ENCODE results near the gene GGA2. TPM values are rescaled to one million over a fixed set of nuclear protein-coding genes. Genes with fewer than 3 reads are reported as not detected.

Gene GGA2
- total RNA-seq, 3 donors from 2014 or later (not counting 1 experiment from before 2014, with no cell fraction given), result 129 to 134 (median 131) TPM

DNA sequence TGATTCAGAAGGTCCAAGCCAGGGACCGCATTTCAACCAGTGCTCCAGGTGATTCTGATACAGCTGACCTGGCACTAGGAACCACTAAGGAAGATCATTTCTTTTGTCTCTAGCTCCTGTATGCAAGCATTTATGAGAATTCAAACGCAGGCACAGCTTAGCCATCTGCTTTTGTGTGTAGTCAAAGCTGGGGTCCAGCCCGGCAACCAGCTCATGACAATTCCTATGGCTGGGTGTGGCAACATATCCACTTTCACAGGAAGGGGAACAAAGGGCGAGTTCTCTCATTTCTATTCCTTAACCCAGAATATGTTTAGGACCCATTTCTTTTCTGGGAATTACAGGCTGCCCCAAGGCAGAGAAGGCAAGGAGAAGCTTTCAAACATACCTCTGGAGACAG lies 30.0 kb downstream of the GGA2 start:
- no peak overlapping the region for H3K4me3 Mint-ChIP-seq
- Histone ChIP-seq H3K27ac (ENCODE audit: low read length) (no peak overlapping the region), H3K4me1 (ENCODE audit: control insufficient read depth, insufficient read depth, low read length) (no peaks in the 10 kb centered on the region), H3K4me3 (ENCODE audit: low read length) (no peak overlapping the region), H3K9me3 (ENCODE audit: control insufficient read depth, insufficient read depth, low read length) (no peaks in the 10 kb centered on the region), H3K36me3 (ENCODE audit: control insufficient read depth, insufficient read depth, low read length) (peaks cover 79% of the 10 kb centered on the region), H3K27me3 (ENCODE audit: control insufficient read depth, insufficient read depth, low read length) (no peaks in the 10 kb centered on the region)
- no peaks in the 10 kb centered on the region for H3K9me3 Mint-ChIP-seq
- no peaks in the 10 kb centered on the region for H3K27me3 Mint-ChIP-seq (ENCODE audit: low read depth in 2 of 2)
- no peak overlapping the region for H3K27ac Mint-ChIP-seq
- 96% methylated on average over 4 of the region's 4 CpGs for WGBS (ENCODE audit: insufficient coverage)
- H3K4me1 Mint-ChIP-seq, result peaks cover 0 to 5% of the 10 kb centered on the region in 2 donors
- intact Hi-C loops (cut with micrococcal nuclease), result no loop called here
- H3K36me3 Mint-ChIP-seq, result peaks cover 7% of the 10 kb centered on the region
- TF ChIP-seq, protein P1, sequence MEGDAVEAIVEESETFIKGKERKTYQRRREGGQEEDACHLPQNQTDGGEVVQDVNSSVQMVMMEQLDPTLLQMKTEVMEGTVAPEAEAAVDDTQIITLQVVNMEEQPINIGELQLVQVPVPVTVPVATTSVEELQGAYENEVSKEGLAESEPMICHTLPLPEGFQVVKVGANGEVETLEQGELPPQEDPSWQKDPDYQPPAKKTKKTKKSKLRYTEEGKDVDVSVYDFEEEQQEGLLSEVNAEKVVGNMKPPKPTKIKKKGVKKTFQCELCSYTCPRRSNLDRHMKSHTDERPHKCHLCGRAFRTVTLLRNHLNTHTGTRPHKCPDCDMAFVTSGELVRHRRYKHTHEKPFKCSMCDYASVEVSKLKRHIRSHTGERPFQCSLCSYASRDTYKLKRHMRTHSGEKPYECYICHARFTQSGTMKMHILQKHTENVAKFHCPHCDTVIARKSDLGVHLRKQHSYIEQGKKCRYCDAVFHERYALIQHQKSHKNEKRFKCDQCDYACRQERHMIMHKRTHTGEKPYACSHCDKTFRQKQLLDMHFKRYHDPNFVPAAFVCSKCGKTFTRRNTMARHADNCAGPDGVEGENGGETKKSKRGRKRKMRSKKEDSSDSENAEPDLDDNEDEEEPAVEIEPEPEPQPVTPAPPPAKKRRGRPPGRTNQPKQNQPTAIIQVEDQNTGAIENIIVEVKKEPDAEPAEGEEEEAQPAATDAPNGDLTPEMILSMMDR (IDR thresholded peaks at IDR 0.05), result no peak
- DNase-seq (no peak), ATAC-seq (no peak)

GRCh38 chr16:23479138-23479537 lies 31.2 kb downstream of the GGA2 start:
- H3K36me3 ChIP-seq (ENCODE audit: control insufficient read depth, insufficient read depth, low read length), result peaks cover 73% of the 10 kb centered on the region
- no peak overlapping the region for H3K4me3 ChIP-seq (ENCODE audit: low read length)
- H3K4me1 Mint-ChIP-seq, result peaks cover 0 to 5% of the 10 kb centered on the region in 2 donors
- H3K4me1 ChIP-seq (ENCODE audit: control insufficient read depth, insufficient read depth, low read length), result no peaks in the 10 kb centered on the region
- WGBS (ENCODE audit: insufficient coverage), result 96% methylated on average over 3 of the region's 3 CpGs
- no peaks in the 10 kb centered on the region for H3K9me3 Mint-ChIP-seq
- intact Hi-C loops (cut with micrococcal nuclease), result no loop called here
- H3K9me3 ChIP-seq (ENCODE audit: control insufficient read depth, insufficient read depth, low read length), result no peaks in the 10 kb centered on the region
- no peaks in the 10 kb centered on the region for H3K27me3 ChIP-seq (ENCODE audit: control insufficient read depth, insufficient read depth, low read length)
- DNase-seq (no peak), ATAC-seq (no peak)
- H3K27me3 Mint-ChIP-seq (ENCODE audit: low read depth in 2 of 2), result no peaks in the 10 kb centered on the region
- H3K27ac ChIP-seq (ENCODE audit: low read length), result no peak overlapping the region
- peaks cover 7% of the 10 kb centered on the region for H3K36me3 Mint-ChIP-seq
- TF ChIP-seq, protein P1 (IDR thresholded peaks at IDR 0.05), result no peak
- no peak overlapping the region for H3K27ac Mint-ChIP-seq
- no peak overlapping the region for H3K4me3 Mint-ChIP-seq

DNA sequence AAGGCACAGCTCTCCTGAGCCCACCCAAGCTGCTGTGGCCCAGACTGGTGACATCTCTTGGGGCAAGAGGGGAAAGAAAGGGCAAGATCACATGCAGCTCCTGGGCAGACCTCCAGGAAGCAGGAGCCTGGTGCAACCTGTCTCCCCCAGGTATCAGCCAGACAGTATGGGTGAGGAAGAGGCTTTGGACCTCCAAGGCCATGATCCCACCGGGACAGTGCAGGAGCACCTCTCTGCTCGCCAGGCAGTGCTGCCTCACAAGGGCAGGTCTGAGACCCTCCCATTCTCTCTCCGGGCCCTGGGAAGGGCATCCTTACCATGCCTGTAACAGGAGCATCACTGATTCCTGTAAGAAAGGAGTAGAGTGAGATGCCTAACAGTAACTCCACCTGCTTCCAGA lies 31.7 kb downstream of the GGA2 start:
- Mint-ChIP-seq H3K27me3 (ENCODE audit: low read depth in 2 of 2) (no peaks in the 10 kb centered on the region), H3K36me3 (peaks cover 7% of the 10 kb centered on the region), H3K4me3 (no peak overlapping the region), H3K27ac (no peak overlapping the region), H3K9me3 (no peaks in the 10 kb centered on the region), H3K4me1 (peaks cover 0 to 5% of the 10 kb centered on the region in 2 donors)
- no peak for DNase-seq
- intact Hi-C loops (cut with micrococcal nuclease), result no loop called here
- WGBS (ENCODE audit: insufficient coverage), result 100% methylated on average over 3 of the region's 3 CpGs
- H3K9me3 ChIP-seq (ENCODE audit: control insufficient read depth, insufficient read depth, low read length), result no peaks in the 10 kb centered on the region
- ATAC-seq, result no peak
- H3K27me3 ChIP-seq (ENCODE audit: control insufficient read depth, insufficient read depth, low read length), result no peaks in the 10 kb centered on the region
- no peak overlapping the region for H3K27ac ChIP-seq (ENCODE audit: low read length)
- peaks cover 73% of the 10 kb centered on the region for H3K36me3 ChIP-seq (ENCODE audit: control insufficient read depth, insufficient read depth, low read length)
- H3K4me3 ChIP-seq (ENCODE audit: low read length), result no peak overlapping the region
- H3K4me1 ChIP-seq (ENCODE audit: control insufficient read depth, insufficient read depth, low read length), result no peaks in the 10 kb centered on the region
- TF ChIP-seq, protein P1 (IDR thresholded peaks at IDR 0.05), result no peak

- H3K36me3 Mint-ChIP-seq, result no peaks in the 10 kb centered on the region
Observed at GRCh38 chr16:23476289-23476688, 34.0 kb downstream of the GGA2 start.

More at GRCh38 chr16:23476289-23476688, 34.0 kb downstream of the GGA2 start:
- H3K27me3 Mint-ChIP-seq (ENCODE audit: low read depth in 2 of 2), result no peaks in the 10 kb centered on the region
- Histone ChIP-seq H3K27ac (ENCODE audit: low read length) (no peak overlapping the region), H3K4me1 (ENCODE audit: control insufficient read depth, insufficient read depth, low read length) (no peaks in the 10 kb centered on the region), H3K27me3 (ENCODE audit: control insufficient read depth, insufficient read depth, low read length) (no peaks in the 10 kb centered on the region), H3K4me3 (ENCODE audit: low read length) (no peak overlapping the region), H3K9me3 (ENCODE audit: control insufficient read depth, insufficient read depth, low read length) (no peaks in the 10 kb centered on the region), H3K36me3 (ENCODE audit: control insufficient read depth, insufficient read depth, low read length) (peaks cover 54% of the 10 kb centered on the region)
- no peaks in the 10 kb centered on the region for H3K4me1 Mint-ChIP-seq
- WGBS (ENCODE audit: insufficient coverage), result no CpG with 5 or more reads among the region's 1 CpG
- no peak overlapping the region for H3K27ac Mint-ChIP-seq
- intact Hi-C loops (cut with micrococcal nuclease), result no loop called here
- DNase-seq, result no peak
- ATAC-seq, result no peak
- TF ChIP-seq, protein P1 (IDR thresholded peaks at IDR 0.05), result no peak
- H3K4me3 Mint-ChIP-seq, result no peak overlapping the region
- H3K9me3 Mint-ChIP-seq, result no peaks in the 10 kb centered on the region

All from natural killer cell (primary cell).